ENCODE results near the gene MCF2L. TPM values are rescaled to one million over a fixed set of nuclear protein-coding genes. Genes with fewer than 3 reads are reported as not detected.
"Not testable (repeated sequence)": the region's sequence is repeated elsewhere in the genome, so short reads cannot be mapped to it uniquely, and the experiment has no call there.

The MCF2L gene
- total RNA-seq, 4 donors from 2014 or later, result 10.2 to 25.4 (median 16.9) TPM

GRCh38 chr13:113077953-113078901 lies 109.2 kb downstream of the MCF2L start:
- 90% methylated on average over 4 of the region's 42 CpGs; no CpG with 5 or more reads in 1 of the 2 donors for WGBS, 2 donors
- H3K27ac ChIP-seq, result no peak overlapping the region
- no peak for DNase-seq
- H3K4me1 ChIP-seq, result peaks cover 0 to 5% (median 0%) of the 10 kb centered on the region in 3 donors
- no peaks in the 10 kb centered on the region for H3K9me3 ChIP-seq
- intact Hi-C loops (cut with DNase I), result no loop called here
- H3K36me3 ChIP-seq, result peaks cover 0 to 79% (median 0%) of the 10 kb centered on the region in 3 donors
- H3K4me3 ChIP-seq, result no peak overlapping the region
- TF ChIP-seq CTCF (IDR thresholded peaks at IDR 0.05) (no peak), POLR2A (IDR thresholded peaks at IDR 0.05) (no peak)
- H3K27me3 ChIP-seq, result no peaks in the 10 kb centered on the region

GRCh38 chr13:113078902-113079780 lies 110.1 kb downstream of the MCF2L start:
- Histone ChIP-seq H3K27me3 (no peaks in the 10 kb centered on the region), H3K27ac (no peak overlapping the region), H3K4me1 (peaks cover 0 to 12% (median 0%) of the 10 kb centered on the region in 3 donors), H3K9me3 (no peaks in the 10 kb centered on the region), H3K4me3 (no peak overlapping the region), H3K36me3 (peaks cover 0 to 73% (median 0%) of the 10 kb centered on the region in 3 donors)
- intact Hi-C loops (cut with DNase I), result no loop called here
- no peak for DNase-seq
- WGBS, 2 donors, result 78 to 84% methylated on average over 13 of the region's 27 CpGs
- no peak for TF ChIP-seq CTCF (IDR thresholded peaks at IDR 0.05)
- no peak for TF ChIP-seq POLR2A (IDR thresholded peaks at IDR 0.05)

- WGBS, 2 donors, result 69 to 73% methylated on average over 8 to 9 of the region's 9 CpGs
- intact Hi-C loops (cut with DNase I), result not testable (repeated sequence)
These were observed 110.7 kb downstream of the MCF2L start for GRCh38 chr13:113079781-113080080.

GRCh38 chr13:113080361-113080831 lies 111.4 kb downstream of the MCF2L start:
- H3K9me3 ChIP-seq, result no peaks in the 10 kb centered on the region
- H3K36me3 ChIP-seq, result peaks cover 0 to 73% (median 0%) of the 10 kb centered on the region in 3 donors
- DNase-seq, result no peak
- H3K4me1 ChIP-seq, result peaks cover 0 to 12% (median 0%) of the 10 kb centered on the region in 3 donors
- no peak overlapping the region for H3K27ac ChIP-seq
- no peaks in the 10 kb centered on the region for H3K27me3 ChIP-seq
- WGBS, 2 donors, result 60 to 82% methylated on average over 3 to 5 of the region's 18 CpGs
- intact Hi-C loops (cut with DNase I), result no loop called here
- TF ChIP-seq POLR2A (IDR thresholded peaks at IDR 0.05) (no peak), CTCF (IDR thresholded peaks at IDR 0.05) (no peak)
- H3K4me3 ChIP-seq, result no peak overlapping the region

More at GRCh38 chr13:113079781-113080080, 110.7 kb downstream of the MCF2L start:
- H3K27ac ChIP-seq, H3K4me3 ChIP-seq, H3K9me3 ChIP-seq, DNase-seq, H3K27me3 ChIP-seq: not testable (repeated sequence)
- Histone ChIP-seq H3K36me3 (peaks cover 0 to 73% (median 0%) of the 10 kb centered on the region in 3 donors), H3K4me1 (peaks cover 0 to 12% (median 0%) of the 10 kb centered on the region in 3 donors)

GRCh38 chr13:113080901-113081521 lies 112.0 kb downstream of the MCF2L start:
- Histone ChIP-seq H3K27me3 (no peaks in the 10 kb centered on the region), H3K27ac (no peak overlapping the region), H3K9me3 (no peaks in the 10 kb centered on the region), H3K4me1 (peaks cover 0 to 12% (median 0%) of the 10 kb centered on the region in 3 donors), H3K36me3 (peaks cover 0 to 70% (median 0%) of the 10 kb centered on the region in 3 donors), H3K4me3 (no peak overlapping the region)
- no peak for DNase-seq
- intact Hi-C loops (cut with DNase I), result no loop called here
- 70 to 100% methylated on average over 2 of the region's 25 CpGs for WGBS, 2 donors
- TF ChIP-seq POLR2A (IDR thresholded peaks at IDR 0.05) (no peak), CTCF (IDR thresholded peaks at IDR 0.05) (no peak)
